Erythroblast (primary cell): ENCODE measurements around the gene UBL3.

ENCODE experiments used
- GATA1 ChIP-seq: IDR thresholded peaks from 2 replicates; pipeline ENCODE4 v1.6.1; 2011; ENCODE audit warnings: low read depth, mild to moderate bottlenecking, control low read depth, low read length, moderate library complexity
- POLR2A ChIP-seq: IDR thresholded peaks from 2 replicates; pipeline ENCODE4 v1.6.1; 2011; ENCODE audit warnings: mild to moderate bottlenecking, low read length

GRCh38 chr13:29774830-29775229, 75.6 kb downstream of the UBL3 start:
- TF ChIP-seq POLR2A = no peak
- no peak for TF ChIP-seq GATA1
